Measurements from ENCODE around the gene ELK3.

ELK3 gene

DNA sequence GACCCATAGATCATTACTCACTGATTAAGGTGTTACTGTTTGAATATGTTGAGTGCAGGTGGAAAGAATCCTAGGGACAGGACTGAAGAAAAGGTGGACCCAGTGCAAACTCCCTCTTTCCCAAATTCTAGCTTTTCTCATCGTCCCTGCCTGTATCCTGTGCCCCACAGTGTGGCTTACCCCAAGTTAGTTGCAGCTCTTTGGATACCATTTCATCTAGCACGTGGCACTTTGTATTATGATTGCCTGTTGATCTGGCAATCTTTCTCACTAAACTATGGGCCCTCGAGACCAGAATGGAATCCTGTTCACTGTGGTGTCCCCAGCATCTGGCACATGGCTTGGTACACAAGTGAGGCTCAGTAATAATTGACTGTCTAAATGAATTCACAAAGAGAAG, 66.5 kb downstream of the ELK3 start:
- no peak for DNase-seq

DNA sequence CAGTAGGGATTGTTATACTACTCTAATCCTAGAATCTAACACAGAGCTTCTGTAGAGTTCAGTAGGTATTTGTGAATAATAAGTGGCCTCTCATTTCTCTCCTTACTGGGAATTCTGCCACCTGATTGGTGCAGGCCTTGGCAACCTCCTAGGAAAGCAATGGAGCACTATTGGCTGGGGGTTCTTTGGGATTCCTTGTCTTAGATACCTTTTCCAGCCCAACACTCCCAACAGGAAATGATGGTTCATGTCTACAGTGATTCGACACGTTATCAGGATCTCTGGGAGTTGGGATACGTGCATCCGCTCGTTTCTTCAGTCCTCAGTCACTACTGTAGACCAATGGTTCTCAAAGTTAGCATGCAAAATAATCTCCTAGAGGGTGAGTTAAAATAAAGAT, 67.4 kb downstream of the ELK3 start:
- DNase-seq, result no peak

DNA sequence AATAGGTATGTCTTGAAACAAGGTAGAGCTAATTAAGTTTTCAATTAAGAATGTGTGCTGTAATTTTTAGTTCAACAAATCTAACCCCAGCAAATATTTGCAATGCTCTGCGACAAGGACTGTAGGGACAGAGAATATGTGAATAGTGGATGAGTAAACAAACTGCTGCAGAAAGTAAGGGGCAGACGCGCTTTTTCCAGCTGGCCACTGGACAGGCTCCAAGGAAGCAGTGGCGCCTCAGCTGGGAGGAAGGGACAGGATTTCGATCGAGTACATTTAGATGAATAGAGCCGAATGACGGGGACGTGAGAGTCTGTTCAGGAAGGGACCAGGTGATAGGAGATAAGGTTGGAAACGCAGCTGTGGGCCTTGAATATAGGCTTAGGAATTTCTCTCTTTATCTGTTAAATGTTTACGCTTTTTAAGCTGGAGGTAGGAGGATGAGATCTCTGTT, 69.3 kb downstream of the ELK3 start:
- DNase-seq, result no peak

- DNase-seq, result no peak
These were observed 71.2 kb downstream of the ELK3 start for GRCh38 chr12:96265400-96265799.

DNA sequence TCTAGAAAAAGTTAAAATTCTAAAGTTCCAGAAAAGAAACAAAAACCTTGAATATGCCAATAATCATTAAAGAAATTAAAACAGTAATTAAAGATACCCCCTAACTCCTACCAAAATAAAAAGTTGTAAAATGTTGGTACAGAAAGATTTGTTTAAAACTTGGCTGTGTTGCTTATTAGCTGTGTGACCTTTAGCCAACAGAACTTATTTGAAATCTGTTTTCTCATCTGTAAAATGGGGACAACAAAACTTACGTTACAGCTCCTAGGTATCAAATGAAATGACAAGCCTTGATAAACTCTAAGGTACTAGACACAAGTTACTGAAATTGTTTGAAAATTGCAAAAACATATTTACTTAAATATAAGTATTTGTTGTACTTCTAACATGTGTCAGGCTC, 71.7 kb downstream of the ELK3 start:
- no peak for DNase-seq

DNA sequence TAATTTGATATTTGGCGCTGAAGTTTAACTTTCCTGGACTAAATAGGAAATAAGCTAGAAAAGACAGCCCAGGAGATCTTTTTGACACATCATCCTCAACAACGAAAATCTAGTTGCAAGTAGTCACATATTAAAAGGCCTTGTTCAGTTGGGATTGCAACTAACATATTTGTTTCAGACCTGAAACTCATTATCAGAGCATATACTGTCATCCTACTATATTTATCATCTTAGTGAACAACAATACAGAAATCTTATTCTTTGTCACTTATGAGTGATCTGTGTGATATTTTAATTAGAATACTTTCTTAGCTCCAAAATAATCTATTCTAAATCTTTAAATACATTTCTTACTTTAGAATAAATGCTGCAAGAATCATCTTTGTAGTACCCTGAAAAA, 72.1 kb downstream of the ELK3 start:
- no peak for DNase-seq

GRCh38 chr12:96271469-96272199, 77.5 kb downstream of the ELK3 start:
- no peak for DNase-seq

GRCh38 chr12:96274331-96274730, 80.2 kb downstream of the ELK3 start:
- no peak for DNase-seq

DNA sequence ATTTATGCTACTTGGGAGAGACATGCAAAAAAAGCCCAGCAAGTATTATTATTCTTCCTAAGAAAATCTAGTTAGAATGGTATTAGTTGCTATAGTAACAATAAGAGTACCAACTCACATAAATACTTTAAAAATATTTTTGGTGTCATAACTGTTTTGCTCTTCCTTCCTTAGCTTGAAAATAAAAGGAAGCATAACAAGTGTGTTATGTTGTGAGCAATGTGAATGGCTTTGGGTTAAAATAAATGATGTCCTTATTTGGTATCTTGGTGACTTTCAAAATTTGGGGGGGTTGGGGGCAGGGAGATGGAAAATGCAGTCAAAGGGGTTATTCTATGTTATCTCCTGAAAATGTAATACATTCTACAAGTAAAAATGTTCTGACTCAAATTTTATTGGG, 91.0 kb downstream of the ELK3 start:
- DNase-seq, result no peak

DNA sequence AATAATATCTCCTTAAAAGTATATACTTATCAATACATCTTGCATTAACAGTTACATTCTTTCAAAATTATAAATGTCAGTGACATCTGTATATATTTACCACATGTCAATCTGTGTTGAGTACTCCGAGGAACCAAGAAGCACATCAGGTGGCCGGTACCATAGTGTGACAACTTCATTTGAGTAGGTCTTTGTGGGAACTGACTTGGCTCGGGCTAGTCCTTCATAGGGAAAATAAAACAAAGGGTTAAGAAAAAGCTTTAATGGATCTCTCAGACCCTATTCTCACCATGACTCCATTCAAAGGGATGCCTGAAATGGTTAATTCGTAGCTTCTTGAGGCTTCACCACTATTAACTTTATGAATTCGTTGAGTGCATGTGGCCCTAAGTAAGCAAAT, 94.9 kb downstream of the ELK3 start:
- DNase-seq, result no peak

GRCh38 chr12:96293093-96293492, 98.9 kb downstream of the ELK3 start:
- no peak for DNase-seq

GRCh38 chr12:96294831-96295230, 100.7 kb downstream of the ELK3 start:
- no peak for DNase-seq

DNA sequence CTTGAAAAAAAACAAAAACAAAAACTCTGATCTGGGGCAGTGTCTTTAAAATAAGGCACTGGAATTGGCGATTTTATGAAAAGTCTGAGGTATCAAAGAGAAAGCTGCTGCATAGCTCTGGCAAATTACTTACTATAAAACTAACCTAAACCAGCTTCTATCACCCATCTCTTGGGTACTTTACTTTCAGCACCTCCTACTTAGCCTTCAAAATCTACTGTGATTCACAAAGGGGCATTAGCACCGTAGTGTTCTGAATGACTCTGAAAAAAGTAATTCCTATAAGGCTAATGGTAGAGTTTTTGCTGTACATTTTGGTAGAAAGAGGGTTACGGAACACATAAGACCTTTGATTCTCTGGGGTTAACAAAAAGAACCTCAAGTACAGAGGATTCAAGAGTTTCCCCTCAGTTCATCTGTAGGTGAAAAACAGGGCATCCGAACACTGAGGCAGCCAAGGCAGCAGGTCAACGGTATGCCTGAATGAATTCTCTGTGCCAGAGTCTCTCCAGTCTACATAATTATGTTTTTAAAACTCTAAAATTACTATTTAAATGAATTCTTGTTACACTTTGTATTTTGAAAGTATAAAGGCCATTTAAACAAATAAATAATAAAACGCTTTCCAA, 101.5 kb downstream of the ELK3 start:
- no peak for DNase-seq

DNA sequence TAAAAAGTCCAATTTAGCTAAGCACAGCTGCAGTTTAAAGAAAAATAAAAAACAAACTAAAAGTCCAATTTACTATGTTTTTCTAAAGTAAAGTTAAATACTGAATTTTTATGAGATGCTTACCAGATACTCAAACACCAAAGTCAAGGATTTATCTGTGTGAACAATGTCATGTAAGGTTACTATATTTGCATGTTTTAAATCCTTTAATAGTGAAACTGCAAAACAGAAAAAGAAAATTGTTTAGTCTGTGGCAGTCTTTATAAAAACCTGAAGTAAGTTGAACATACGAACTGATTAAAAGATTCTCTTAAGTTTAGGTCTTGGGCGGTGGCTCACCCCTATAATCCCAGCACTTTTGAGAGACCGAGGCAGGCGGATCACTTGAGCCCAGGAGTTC, 103.3 kb downstream of the ELK3 start:
- DNase-seq, result no peak

DNA sequence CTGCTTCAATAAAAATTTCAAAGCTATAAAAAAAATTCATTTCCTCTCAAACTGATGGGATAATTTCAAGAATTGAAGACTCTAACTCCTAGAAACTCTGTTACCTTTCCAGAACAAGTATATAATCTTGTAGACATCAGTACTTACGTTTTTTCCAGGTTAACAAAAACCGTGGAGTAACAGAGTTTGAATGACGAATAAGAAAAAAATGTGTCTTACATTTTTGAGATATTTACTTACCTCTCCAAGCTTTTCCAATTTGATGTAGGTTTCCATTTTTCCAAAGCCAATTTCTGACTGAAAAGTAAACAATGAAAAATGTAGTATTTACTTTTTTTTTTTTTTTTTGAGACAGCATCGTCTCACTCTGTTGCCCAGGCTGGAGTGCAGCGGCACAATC, 105.9 kb downstream of the ELK3 start:
- DNase-seq, result no peak

DNA sequence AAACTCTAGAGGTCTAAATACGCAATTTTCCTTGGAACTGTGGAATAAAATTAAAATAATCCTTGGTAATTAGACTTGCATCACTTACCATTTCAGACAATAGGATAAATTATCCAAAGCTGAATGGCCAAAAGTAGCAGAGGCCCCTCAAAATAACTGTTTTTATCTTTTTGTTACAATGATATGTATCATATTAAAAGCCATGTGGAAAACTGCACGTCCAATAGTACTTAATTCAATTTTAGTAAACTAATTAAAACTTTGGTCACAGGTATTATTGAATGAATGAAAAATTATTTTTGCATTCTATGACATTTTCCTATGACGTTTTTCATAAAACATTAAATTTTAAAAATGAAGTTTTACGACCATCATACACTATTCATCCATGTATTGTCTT, 107.6 kb downstream of the ELK3 start:
- DNase-seq, result no peak

DNA sequence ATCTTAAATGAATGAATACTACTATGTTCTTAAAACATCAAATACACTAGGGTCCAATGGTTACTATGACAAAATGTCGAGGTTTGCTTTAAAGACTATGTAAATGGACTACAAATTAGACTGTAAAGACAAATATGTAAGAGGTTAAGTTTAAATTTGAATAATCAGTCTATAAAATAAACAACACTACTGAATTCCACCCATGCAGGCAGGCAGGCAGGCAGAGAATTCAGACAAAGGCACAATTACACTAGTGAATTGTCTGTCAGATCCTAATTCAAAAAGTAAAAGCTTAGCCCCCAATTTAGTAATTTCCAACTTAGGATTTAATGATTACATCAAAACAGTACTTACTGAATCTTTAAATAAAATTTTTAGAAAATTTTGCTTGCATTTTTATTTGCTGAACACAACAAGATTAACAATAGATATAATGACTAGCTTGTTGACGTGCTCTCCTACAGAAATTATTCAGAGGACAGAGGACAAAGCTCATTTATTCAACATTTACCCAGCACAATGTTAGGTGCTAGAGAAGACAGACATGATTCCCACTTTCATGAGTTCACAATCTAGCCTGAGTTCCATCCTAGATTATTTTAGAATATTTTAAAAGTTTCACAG, 108.6 kb downstream of the ELK3 start:
- no peak for DNase-seq

GRCh38 chr12:96303653-96304052, 109.5 kb downstream of the ELK3 start:
- no peak for DNase-seq

- DNase-seq, result no peak
These were observed 111.5 kb downstream of the ELK3 start for GRCh38 chr12:96305665-96306064.

GRCh38 chr12:96308881-96309280, 114.7 kb downstream of the ELK3 start:
- DNase-seq, result no peak

- DNase-seq, result no peak
These were observed 115.9 kb downstream of the ELK3 start for GRCh38 chr12:96310067-96310466.

DNA sequence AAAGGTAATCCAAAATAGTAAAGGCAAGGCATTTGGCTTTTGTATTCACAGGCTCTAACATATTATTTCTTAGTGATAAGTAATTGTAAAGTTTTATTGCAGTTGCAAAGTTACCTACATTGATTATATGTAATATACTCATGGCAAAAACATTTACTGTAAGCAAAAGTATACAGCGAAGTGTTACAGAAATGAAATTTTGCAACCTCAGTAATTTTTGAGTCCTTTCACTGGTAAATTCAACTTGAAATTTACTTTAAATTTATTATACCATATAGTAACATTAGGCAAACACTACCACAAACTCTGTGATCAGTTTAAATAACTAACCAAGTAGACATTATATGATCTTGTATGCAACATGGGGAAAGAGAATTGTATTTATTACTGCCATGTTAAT, 117.0 kb downstream of the ELK3 start:
- DNase-seq, result no peak

- no peak for DNase-seq
These were observed 119.4 kb downstream of the ELK3 start for GRCh38 chr12:96313606-96314005.

DNA sequence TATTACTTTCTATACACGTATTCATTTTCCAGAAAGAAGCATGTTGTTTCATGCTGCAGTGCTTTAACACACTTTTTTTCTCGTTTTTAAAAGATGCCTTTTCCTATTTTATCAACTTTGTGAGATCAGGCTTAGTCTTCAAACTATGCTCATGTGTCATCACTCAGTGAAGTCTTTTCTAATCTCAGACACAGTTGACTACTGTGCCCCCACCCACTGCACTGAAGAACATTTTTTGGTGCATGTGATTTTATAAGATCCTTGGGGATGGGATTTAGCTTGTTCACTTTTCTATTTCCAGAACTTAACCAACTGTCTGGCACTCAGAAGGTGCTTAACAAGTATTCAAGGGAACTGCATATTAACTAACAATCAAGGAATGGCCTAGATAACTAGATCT, 120.5 kb downstream of the ELK3 start:
- no peak for DNase-seq
